ENCODE results near the gene TMSB4X. TPM values are rescaled to one million over a fixed set of nuclear protein-coding genes. Genes with fewer than 3 reads are reported as not detected.
A peak's percentile ranks its signal among the peaks of the same experiment; 100 is the strongest.

Gene TMSB4X
- total and polyA plus RNA-seq, 2 donors (not counting 3 experiments of a cell fraction or from before 2014, with no cell fraction given), result 4,136 to 6,858 TPM

DNA sequence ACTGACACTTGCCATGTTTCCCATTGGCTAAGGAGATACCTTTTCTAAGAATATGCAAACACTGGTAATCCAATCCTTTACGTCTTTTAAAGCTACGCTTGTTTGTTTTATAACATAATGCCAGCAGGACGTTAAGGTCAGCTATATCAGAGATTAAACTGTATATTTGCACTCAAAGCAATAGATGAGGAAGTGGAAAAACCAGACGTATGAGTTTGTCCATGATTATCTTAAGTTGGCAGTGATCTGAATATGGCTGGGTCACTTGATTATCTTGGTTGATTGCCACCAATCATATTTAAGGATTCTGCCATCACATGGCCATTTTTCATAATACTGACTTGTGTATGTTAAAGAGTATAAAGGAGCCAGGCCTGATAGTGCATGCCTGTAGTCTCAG is 19.4 kb downstream of the TMSB4X start:
- no peaks in the 10 kb centered on the region for H3K9me1 ChIP-seq (replicated peaks; ENCODE audit: control insufficient read depth, extremely low read depth, insufficient read depth, low read length)
- no peak for FAIRE-seq
- H4K20me1 ChIP-seq (replicated peaks; ENCODE audit: control insufficient read depth, extremely low read depth, insufficient read depth, low read length), result no peaks in the 10 kb centered on the region
- dilution Hi-C loops (cut with MboI; ENCODE audit: extremely low pct_ligation_motif_present, low sequenced_read_pairs) (no loop called here), intact Hi-C loops (cut with micrococcal nuclease) (no loop called here)
- H3K27me3 ChIP-seq (ENCODE audit: control insufficient read depth in 2 of 2, insufficient read depth in 2 of 2, low read length in 2 of 2), result no peaks in the 10 kb centered on the region
- no peak overlapping the region for H2AFZ ChIP-seq (ENCODE audit: low read depth, low read length)
- no peaks in the 10 kb centered on the region for H3K79me2 ChIP-seq (ENCODE audit: control insufficient read depth, insufficient read depth, low read length)
- TF ChIP-seq POLR2AphosphoS5 (IDR thresholded peaks at IDR 0.05; ENCODE audit: insufficient read depth, low read depth, low read length), result no peak
- TF ChIP-seq, protein P1, sequence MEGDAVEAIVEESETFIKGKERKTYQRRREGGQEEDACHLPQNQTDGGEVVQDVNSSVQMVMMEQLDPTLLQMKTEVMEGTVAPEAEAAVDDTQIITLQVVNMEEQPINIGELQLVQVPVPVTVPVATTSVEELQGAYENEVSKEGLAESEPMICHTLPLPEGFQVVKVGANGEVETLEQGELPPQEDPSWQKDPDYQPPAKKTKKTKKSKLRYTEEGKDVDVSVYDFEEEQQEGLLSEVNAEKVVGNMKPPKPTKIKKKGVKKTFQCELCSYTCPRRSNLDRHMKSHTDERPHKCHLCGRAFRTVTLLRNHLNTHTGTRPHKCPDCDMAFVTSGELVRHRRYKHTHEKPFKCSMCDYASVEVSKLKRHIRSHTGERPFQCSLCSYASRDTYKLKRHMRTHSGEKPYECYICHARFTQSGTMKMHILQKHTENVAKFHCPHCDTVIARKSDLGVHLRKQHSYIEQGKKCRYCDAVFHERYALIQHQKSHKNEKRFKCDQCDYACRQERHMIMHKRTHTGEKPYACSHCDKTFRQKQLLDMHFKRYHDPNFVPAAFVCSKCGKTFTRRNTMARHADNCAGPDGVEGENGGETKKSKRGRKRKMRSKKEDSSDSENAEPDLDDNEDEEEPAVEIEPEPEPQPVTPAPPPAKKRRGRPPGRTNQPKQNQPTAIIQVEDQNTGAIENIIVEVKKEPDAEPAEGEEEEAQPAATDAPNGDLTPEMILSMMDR (IDR thresholded peaks at IDR 0.05; ENCODE audit: extremely low read depth in 1 of 2, insufficient read depth in 1 of 2, low read depth in 1 of 2, low read length in 2 of 2), result no peak
- no peak for TF ChIP-seq GATA2 (IDR thresholded peaks at IDR 0.05; ENCODE audit: insufficient read depth, insufficient read length, low read depth, low read length)
- no peak for TF ChIP-seq POLR2A (IDR thresholded peaks at IDR 0.05; ENCODE audit: low read depth, low read length)
- no peak for TF ChIP-seq FOS (IDR thresholded peaks at IDR 0.05; ENCODE audit: borderline replicate concordance, insufficient read depth, low read length)
- TF ChIP-seq JUN (IDR thresholded peaks at IDR 0.05; ENCODE audit: borderline replicate concordance, insufficient read depth, insufficient read length, low read depth), result no peak
- TF ChIP-seq, protein P2, sequence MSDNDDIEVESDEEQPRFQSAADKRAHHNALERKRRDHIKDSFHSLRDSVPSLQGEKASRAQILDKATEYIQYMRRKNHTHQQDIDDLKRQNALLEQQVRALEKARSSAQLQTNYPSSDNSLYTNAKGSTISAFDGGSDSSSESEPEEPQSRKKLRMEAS (IDR thresholded peaks at IDR 0.05; ENCODE audit: insufficient read depth, insufficient read length), result no peak
- no peak for TF ChIP-seq MYC (IDR thresholded peaks at IDR 0.05; ENCODE audit: low read depth, low read length)
- TF ChIP-seq EZH2 (IDR thresholded peaks at IDR 0.05; ENCODE audit: borderline replicate concordance, low read depth, low read length, severe bottlenecking), result no peak
- H3K9ac ChIP-seq (replicated peaks; ENCODE audit: extremely low read depth, insufficient read depth, low read length), result no peak overlapping the region
- ChIA-PET POLR2A (no interaction called here), CTCF (no interaction called here)
- no peak overlapping the region for H3K27ac ChIP-seq (ENCODE audit: insufficient read depth, low read depth, low read length)
- DNase-seq (ENCODE audit: low read depth, low spot score), result peak; percentile 58
- H3K4me2 ChIP-seq (ENCODE audit: insufficient read depth, low read length), result no peak overlapping the region
- peaks cover 2% of the 10 kb centered on the region for H3K4me1 ChIP-seq (ENCODE audit: control insufficient read depth, extremely low read depth, insufficient read depth, low read length)
- no peaks in the 10 kb centered on the region for H3K36me3 ChIP-seq (ENCODE audit: control insufficient read depth in 2 of 2, extremely low read depth in 1 of 2, insufficient read depth in 2 of 2, low read length in 2 of 2)
- no TSS peak for BruUV-seq (replicated peaks)
- H3K9me3 ChIP-seq (replicated peaks; ENCODE audit: control insufficient read depth, insufficient read depth, low read length), result no peaks in the 10 kb centered on the region
- H3K4me3 ChIP-seq (replicated peaks in 1 of 3; ENCODE audit: insufficient read depth in 1 of 3, low read depth in 1 of 3, low read length in 3 of 3), result no peak overlapping the region

Data from endothelial cell of umbilical vein (primary cell).